ENCODE results near the gene MRPS34. TPM values are rescaled to one million over a fixed set of nuclear protein-coding genes. Genes with fewer than 3 reads are reported as not detected.

The MRPS34 gene
- total RNA-seq, 4 donors from 2014 or later, result 56.8 to 84.2 (median 78.6) TPM

DNA sequence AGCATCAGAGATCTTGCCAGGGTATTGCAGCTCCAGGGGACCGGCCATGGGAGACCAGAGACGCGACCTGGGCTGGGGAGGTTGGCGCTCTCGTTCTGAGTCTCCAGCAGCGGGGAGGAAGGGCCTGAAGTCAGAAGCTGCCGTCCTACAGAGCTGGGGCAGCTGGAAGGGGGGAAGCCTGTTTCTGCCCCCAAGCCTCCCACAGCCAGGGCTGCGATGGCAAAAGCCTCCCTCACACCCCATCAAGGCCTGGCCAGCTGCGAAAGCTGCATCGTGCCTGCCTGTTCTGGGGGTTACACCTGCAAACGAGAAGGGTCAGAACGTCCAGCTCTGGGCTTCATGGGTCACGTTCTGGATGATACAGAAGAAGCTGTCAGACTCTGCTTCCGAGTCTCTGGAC lies 40.9 kb downstream of the MRPS34 start:
- ATAC-seq (ENCODE audit: low FRiP score), result no peak
- DNase-seq (ENCODE audit: low spot score), result no peak
- TF ChIP-seq CTCF (IDR thresholded peaks at IDR 0.05), result no peak

GRCh38 chr16:1731603-1732002 lies 41.3 kb downstream of the MRPS34 start:
- DNase-seq (ENCODE audit: low spot score) (no peak), ATAC-seq (ENCODE audit: low FRiP score) (no peak)
- TF ChIP-seq CTCF (IDR thresholded peaks at IDR 0.05), result no peak

DNA sequence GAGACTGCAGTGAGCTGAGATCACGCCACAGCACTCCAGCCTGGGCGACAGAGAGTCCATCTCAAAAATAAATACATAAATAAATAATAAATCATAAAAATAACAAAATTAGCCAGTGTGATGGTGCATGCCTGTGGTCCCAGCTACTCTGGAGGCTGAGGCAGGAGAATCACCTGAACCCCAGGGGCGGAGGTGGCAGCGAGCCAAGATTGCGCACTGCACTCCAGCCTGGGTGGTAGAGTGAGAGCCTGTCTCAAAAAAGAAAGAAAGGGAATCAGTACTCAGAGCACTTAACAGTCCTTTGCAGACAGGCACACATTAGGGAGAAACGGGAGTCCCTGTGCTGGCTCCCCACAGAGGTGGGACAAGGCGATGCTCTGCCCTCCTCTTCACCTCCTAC lies 41.9 kb downstream of the MRPS34 start:
- TF ChIP-seq CTCF (IDR thresholded peaks at IDR 0.05), result no peak
- ATAC-seq (ENCODE audit: low FRiP score) (no peak), DNase-seq (ENCODE audit: low spot score) (no peak)

DNA sequence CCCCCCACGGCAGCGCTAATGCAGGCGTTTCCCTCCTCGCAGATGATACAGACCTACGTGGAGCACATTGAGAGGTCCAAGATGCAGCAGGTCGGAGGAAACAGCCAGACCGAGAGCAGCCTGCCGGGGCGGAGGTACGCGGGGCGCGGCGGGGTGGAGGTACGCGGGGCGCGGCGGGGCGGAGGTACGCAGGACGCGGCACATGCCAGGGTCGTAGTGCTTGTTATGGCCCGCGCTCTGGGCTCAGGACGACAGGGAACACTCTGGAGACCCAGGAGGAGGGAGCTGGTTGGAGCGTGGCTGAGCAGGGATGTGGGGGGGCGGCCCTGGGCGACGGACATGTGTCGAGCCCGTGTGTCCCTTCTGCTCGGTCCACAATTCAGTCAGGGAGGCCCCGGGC lies 43.5 kb downstream of the MRPS34 start:
- TF ChIP-seq CTCF (IDR thresholded peaks at IDR 0.05), result no peak
- ATAC-seq (ENCODE audit: low FRiP score) (no peak), DNase-seq (ENCODE audit: low spot score) (no peak)

GRCh38 chr16:1729026-1729425 lies 43.9 kb downstream of the MRPS34 start:
- TF ChIP-seq CTCF (IDR thresholded peaks at IDR 0.05), result no peak
- no peak for ATAC-seq (ENCODE audit: low FRiP score)
- no peak for DNase-seq (ENCODE audit: low spot score)

DNA sequence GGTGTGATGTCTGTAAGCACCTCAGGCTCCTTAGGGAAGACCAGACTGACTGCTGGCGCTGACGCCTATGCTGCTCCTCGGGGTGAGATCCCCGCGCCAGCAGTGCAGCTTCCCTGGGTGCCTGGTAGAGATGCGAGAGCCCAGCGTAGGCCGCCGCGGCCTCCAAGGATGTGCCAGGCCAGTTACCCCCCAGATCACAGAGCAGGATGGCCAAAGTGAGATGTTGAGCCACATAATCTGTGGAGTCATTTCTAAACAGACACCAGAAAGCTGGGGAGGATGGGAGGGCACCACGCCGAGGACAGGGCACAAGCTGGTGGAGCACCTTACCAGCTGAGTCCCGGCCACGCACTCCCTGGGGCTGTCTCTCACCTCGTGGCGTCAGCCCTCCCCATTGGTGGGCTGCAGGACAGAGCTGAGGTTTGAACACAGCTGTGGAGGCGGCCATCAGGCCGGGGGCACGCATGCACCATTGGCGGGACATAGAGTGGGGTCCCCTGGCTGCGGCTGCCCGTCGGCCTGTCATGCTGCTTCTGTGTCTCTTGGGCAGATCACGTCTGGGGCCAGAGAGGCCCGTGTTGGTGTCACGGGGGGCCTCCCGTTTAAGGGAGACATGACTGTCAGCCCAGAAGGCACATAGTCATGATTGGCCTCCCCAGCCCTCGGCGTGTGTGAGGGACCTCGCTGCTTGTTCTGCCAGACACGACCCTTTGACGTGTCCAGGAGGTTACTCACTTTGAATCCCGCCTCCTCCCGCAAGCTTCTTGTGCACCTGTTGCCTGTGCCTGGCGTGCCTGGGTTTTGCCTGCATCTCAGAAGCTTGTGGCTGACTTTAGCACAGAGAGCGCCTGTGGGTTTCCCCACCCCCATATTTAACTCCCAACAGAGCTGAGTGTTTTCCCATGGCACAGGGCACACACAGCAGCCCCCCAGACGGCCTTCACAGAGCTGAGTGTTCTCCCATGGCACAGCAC lies 45.0 kb downstream of the MRPS34 start:
- DNase-seq (ENCODE audit: low spot score) (no peak), ATAC-seq (ENCODE audit: low FRiP score) (no peak)
- no peak for TF ChIP-seq CTCF (IDR thresholded peaks at IDR 0.05)
